PC-3 (cell line): ENCODE data around the gene CUTA. TPM values are rescaled to one million over a fixed set of nuclear protein-coding genes. Genes with fewer than 3 reads are reported as not detected.

Experiments
- ATAC-seq: fragments of 200-7000 bp; cut with Tn5 transposase; 2 replicates; pipeline ENCODE4 v1.9.1; 2020; ENCODE audit warnings: mild to moderate bottlenecking, moderate library complexity
- BruUV-seq: library from RNA; stranded (reverse); fragments of 400-500 nt; replicated peaks from 2 replicates; lab custom pipeline; 2021; lab: Mats Ljungman, UMichigan
- CTCF ChIA-PET: fragments of 300-600 bp; sonication (Branson Sonifier 250); formaldehyde crosslinking; loops from one replicate; lab custom pipeline; 2022; ENCODE audit warnings: antibody characterized with exemption; lab: Charles Lee
- POLR2A ChIA-PET: fragments of 300-600 bp; sonication (Branson Sonifier 250); formaldehyde crosslinking; loops from one replicate; lab custom pipeline; 2022; ENCODE audit warnings: antibody characterized with exemption; ENCODE audit not compliant: unreplicated experiment; lab: Charles Lee
- DNase-seq: peaks from one replicate; pipeline ENCODE4 v3.0.0-alpha.2; 2015
- H2AFZ ChIP-seq: fragments of 300-600 bp; sonication (generic); 2 replicates; pipeline ENCODE4 v1.6.0; 2016; ENCODE audit warnings: antibody characterized with exemption, low read length
- H3F3A ChIP-seq: fragments of 300-600 bp; sonication (generic); one replicate; pipeline ENCODE4 v1.6.0; 2017; ENCODE audit warnings: antibody characterized with exemption, low read length, control low read depth, mild to moderate bottlenecking; ENCODE audit not compliant: unreplicated experiment
- H3K27ac ChIP-seq: fragments of 300-600 bp; sonication (generic); 2 replicates; pipeline ENCODE4 v1.5.1; 2016; ENCODE audit warnings: mild to moderate bottlenecking, low read length
- H3K27me3 ChIP-seq: fragments of 300-600 bp; sonication (generic); 2 replicates; pipeline ENCODE4 v1.6.1; 2016; ENCODE audit warnings: low read length, mixed read lengths
- H3K36me3 ChIP-seq: fragments of 300-600 bp; sonication (generic); 2 replicates; pipeline ENCODE4 v1.6.1; 2016; ENCODE audit warnings: low read depth, mixed run types, low read length, mixed read lengths
- H3K4me1 ChIP-seq: fragments of 300-600 bp; sonication (generic); 2 replicates; pipeline ENCODE4 v1.5.1; 2016; ENCODE audit warnings: low read length; ENCODE audit not compliant: insufficient read depth
- H3K4me2 ChIP-seq: fragments of 300-600 bp; sonication (generic); 2 replicates; pipeline ENCODE4 v1.6.0; 2016; ENCODE audit warnings: low read length
- H3K4me3 ChIP-seq: fragments of 300-600 bp; sonication (generic); 2 replicates; pipeline ENCODE4 v1.5.1; 2016; ENCODE audit warnings: mild to moderate bottlenecking, low read length, mixed read lengths
- H3K79me2 ChIP-seq: fragments of 300-600 bp; sonication (generic); 2 replicates; pipeline ENCODE4 v1.6.1; 2017; ENCODE audit warnings: low read length, mixed read lengths
- H3K9ac ChIP-seq: fragments of 300-600 bp; sonication (generic); 2 replicates; pipeline ENCODE4 v1.6.0; 2016; ENCODE audit warnings: mild to moderate bottlenecking, low read length
- H3K9me2 ChIP-seq: fragments of 300-600 bp; sonication (generic); replicated peaks from 2 replicates; pipeline ENCODE4 v1.6.1; 2016; ENCODE audit warnings: mixed run types, low read length, mixed read lengths
- H3K9me3 ChIP-seq: fragments of 300-600 bp; sonication (generic); 2 replicates; pipeline ENCODE4 v1.6.1; 2016; ENCODE audit warnings: low read length, mixed read lengths
- H4K20me1 ChIP-seq: fragments of 300-600 bp; sonication (generic); 2 replicates; pipeline ENCODE4 v1.6.1; 2016; ENCODE audit warnings: low read length, mixed read lengths
- EZH2 ChIP-seq: fragments of 300-600 bp; sonication (generic); IDR thresholded peaks from one replicate; pipeline ENCODE4 v1.6.1; 2017; ENCODE audit warnings: antibody characterized with exemption, mild to moderate bottlenecking, low read length; ENCODE audit not compliant: unreplicated experiment
- EZH2phosphoT487 ChIP-seq: fragments of 300-600 bp; sonication (generic); IDR thresholded peaks from 2 replicates; pipeline ENCODE4 v1.6.1; 2018; ENCODE audit warnings: mild to moderate bottlenecking, antibody characterized with exemption, low read length, borderline replicate concordance
- intact Hi-C: fragments of 100-400 bp; cut with micrococcal nuclease; formaldehyde crosslinking; loops from 2 replicates; pipeline ENCODE4 v1.9.0; 2023
- total RNA-seq: library from RNA; depleted of rRNA; stranded (reverse); fragments of >200 nt; gene quantifications from 2 replicates; pipeline ENCODE4 v1.2.3, GENCODE V29; 2014
- TF ChIP-seq, protein P1 (sequence below): fragments of 300-600 bp; sonication (generic); conservative IDR thresholded peaks from 2 replicates; pipeline ENCODE4 v1.5.1; 2017; ENCODE audit warnings: antibody characterized with exemption, low read depth, mild to moderate bottlenecking, low read length

CUTA gene
- total RNA-seq, 1 experiment from 2014 or later, result 242 TPM

DNA sequence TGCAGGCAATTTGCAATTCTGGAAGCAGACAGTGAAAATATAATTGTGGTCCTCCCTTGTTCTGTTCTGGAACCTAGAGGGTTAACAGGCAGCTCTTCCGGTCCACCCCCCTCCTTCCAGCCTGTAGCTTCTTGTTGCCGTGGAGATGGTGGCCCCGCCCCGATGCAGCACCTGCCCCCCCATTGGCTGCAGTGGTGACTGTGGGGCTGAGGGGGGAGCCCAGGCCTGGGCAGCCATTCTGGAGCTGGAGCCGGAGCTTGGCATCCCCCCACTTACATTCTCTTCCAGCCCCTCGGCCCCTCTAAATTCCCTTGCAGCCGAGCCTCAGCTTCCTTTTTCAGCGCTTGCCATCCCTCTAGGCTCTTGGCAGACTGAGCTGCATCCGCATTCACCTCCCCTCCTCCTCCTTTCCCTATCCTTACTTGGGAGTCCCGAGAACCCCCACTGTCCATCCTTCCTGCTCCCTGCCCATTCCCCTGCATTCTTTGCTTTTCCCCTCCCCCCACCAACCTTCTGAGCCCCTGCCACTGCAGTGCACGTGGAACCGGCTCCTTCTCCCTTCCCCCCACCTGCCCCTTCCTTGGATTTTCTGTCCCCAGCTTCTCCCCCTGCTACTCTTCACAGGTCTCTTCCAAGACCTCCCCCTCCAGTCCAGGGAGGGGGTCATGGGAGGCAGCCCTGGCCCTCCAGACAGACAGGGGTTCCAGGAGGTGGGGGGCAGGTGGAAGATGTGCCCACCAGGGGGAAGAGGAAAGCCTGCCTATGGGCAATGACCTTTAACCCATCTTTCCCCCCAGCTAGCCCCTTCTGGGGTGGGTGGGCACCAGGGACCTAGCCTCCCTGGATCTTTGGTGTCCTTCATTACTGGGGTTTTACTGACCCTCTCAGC lies 13.3 kb upstream of the CUTA start:
- POLR2A ChIA-PET, result interaction anchor here (0.5 kb wide), 1 partner anchor 23 kb away, joined by 3 read pairs; the partner anchor contains the start of gene ZBTB9
- H3K9ac ChIP-seq, result no peak overlapping the region
- ATAC-seq (no peak), DNase-seq (no peak)
- H3K4me1 ChIP-seq, result peaks cover 14% of the 10 kb centered on the region
- no peak overlapping the region for H2AFZ ChIP-seq
- intact Hi-C loops, result no loop called here
- H3K4me2 ChIP-seq, result no peak overlapping the region
- no peaks in the 10 kb centered on the region for H4K20me1 ChIP-seq
- no peak for TF ChIP-seq EZH2
- TF ChIP-seq, protein P1, sequence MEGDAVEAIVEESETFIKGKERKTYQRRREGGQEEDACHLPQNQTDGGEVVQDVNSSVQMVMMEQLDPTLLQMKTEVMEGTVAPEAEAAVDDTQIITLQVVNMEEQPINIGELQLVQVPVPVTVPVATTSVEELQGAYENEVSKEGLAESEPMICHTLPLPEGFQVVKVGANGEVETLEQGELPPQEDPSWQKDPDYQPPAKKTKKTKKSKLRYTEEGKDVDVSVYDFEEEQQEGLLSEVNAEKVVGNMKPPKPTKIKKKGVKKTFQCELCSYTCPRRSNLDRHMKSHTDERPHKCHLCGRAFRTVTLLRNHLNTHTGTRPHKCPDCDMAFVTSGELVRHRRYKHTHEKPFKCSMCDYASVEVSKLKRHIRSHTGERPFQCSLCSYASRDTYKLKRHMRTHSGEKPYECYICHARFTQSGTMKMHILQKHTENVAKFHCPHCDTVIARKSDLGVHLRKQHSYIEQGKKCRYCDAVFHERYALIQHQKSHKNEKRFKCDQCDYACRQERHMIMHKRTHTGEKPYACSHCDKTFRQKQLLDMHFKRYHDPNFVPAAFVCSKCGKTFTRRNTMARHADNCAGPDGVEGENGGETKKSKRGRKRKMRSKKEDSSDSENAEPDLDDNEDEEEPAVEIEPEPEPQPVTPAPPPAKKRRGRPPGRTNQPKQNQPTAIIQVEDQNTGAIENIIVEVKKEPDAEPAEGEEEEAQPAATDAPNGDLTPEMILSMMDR, result no peak
- no peak for TF ChIP-seq EZH2phosphoT487
- no peak overlapping the region for H3K27ac ChIP-seq
- no TSS peak for BruUV-seq
- no peaks in the 10 kb centered on the region for H3K36me3 ChIP-seq
- H3K9me3 ChIP-seq, result no peaks in the 10 kb centered on the region
- no peak overlapping the region for H3K4me3 ChIP-seq
- no peaks in the 10 kb centered on the region for H3F3A ChIP-seq
- CTCF ChIA-PET, result no interaction called here
- no peaks in the 10 kb centered on the region for H3K9me2 ChIP-seq
- no peaks in the 10 kb centered on the region for H3K79me2 ChIP-seq
- H3K27me3 ChIP-seq, result no peaks in the 10 kb centered on the region

DNA sequence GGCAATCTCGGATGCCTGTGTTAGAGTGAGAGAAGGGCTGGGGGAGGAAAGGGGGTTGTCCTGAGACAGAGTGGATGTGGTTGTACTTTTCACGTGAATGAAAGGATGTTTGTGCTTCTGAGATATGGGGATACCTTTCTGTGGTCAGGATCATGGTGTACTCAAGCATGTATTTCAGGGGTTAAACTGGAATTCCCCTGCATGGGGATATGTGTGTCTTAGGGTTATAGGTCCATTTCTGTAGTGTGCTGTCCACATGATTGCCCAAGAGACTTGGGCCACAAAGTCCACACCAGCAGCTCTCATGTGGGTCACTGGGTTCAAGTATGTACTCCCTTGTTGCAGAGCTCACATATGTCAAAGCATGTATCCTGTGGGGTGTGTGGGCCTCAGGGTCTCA lies 12.4 kb upstream of the CUTA start:
- peaks cover 16% of the 10 kb centered on the region for H3K4me1 ChIP-seq
- CTCF ChIA-PET, result interaction anchor here (0.6 kb wide), 1 partner anchor 20 kb away, joined by 4 read pairs; no protein-coding TSS in a partner anchor

More for the DNA sequence above, 12.4 kb upstream of the CUTA start:
- Histone ChIP-seq H3K9me3 (no peaks in the 10 kb centered on the region), H3K27ac (no peak overlapping the region), H3K79me2 (no peaks in the 10 kb centered on the region), H2AFZ (no peak overlapping the region), H3K36me3 (no peaks in the 10 kb centered on the region), H3K9ac (no peak overlapping the region), H3K27me3 (no peaks in the 10 kb centered on the region), H3F3A (no peaks in the 10 kb centered on the region), H4K20me1 (no peaks in the 10 kb centered on the region), H3K4me2 (no peak overlapping the region), H3K9me2 (no peaks in the 10 kb centered on the region), H3K4me3 (no peak overlapping the region)
- TF ChIP-seq EZH2phosphoT487 (no peak), EZH2 (no peak)
- TF ChIP-seq, protein P1, result no peak
- no peak for ATAC-seq
- DNase-seq, result no peak
- no TSS peak for BruUV-seq
- intact Hi-C loops, result no loop called here
- POLR2A ChIA-PET, result interaction anchor here (0.5 kb wide), 1 partner anchor 24 kb away, joined by 3 read pairs; the partner anchor contains the start of gene ZBTB9
